H9 (cell line): ENCODE results near the gene CLEC3B. TPM values are rescaled to one million over a fixed set of nuclear protein-coding genes. Genes with fewer than 3 reads are reported as not detected.

Experiments
- DNase-seq: peaks from one replicate; pipeline ENCODE4 v3.0.0-alpha.2; 2017
- H2AFZ ChIP-seq: one replicate; pipeline ENCODE4 v1.6.1; 2013; ENCODE audit warnings: mild to moderate bottlenecking, low read length, control low read depth, moderate library complexity
- H2AK5ac ChIP-seq: 2 replicates; pipeline ENCODE4 v1.6.1; 2013; ENCODE audit warnings: low read length, control low read depth, mixed read lengths; ENCODE audit not compliant: insufficient read length
- H2BK120ac ChIP-seq: one replicate; pipeline ENCODE4 v1.6.1; 2013; ENCODE audit warnings: low read depth, mild to moderate bottlenecking, low read length, control low read depth, inconsistent platforms; ENCODE audit not compliant: poor library complexity, severe bottlenecking
- H2BK12ac ChIP-seq: 2 replicates; pipeline ENCODE4 v1.6.1; 2013; ENCODE audit warnings: low read length, control low read depth, mixed read lengths, low read depth; ENCODE audit not compliant: insufficient read length
- H2BK15ac ChIP-seq: 2 replicates; pipeline ENCODE4 v1.6.1; 2013; ENCODE audit warnings: low read depth, low read length, control low read depth
- H2BK20ac ChIP-seq: one replicate; pipeline ENCODE4 v1.6.1; 2013; ENCODE audit warnings: low read depth, mild to moderate bottlenecking, low read length, control low read depth, inconsistent platforms; ENCODE audit not compliant: poor library complexity, severe bottlenecking
- H2BK5ac ChIP-seq: 2 replicates; pipeline ENCODE4 v1.6.1; 2013; ENCODE audit warnings: low read length, control low read depth, mixed read lengths; ENCODE audit not compliant: insufficient read length
- H3K14ac ChIP-seq: 2 replicates; pipeline ENCODE4 v1.6.1; 2013; ENCODE audit warnings: low read length, control low read depth; ENCODE audit not compliant: insufficient read depth
- H3K18ac ChIP-seq: 2 replicates; pipeline ENCODE4 v1.6.1; 2013; ENCODE audit warnings: low read depth, mild to moderate bottlenecking, mixed read lengths, low read length, control low read depth; ENCODE audit not compliant: insufficient read length
- H3K23ac ChIP-seq: 2 replicates; pipeline ENCODE4 v1.6.1; 2013; ENCODE audit warnings: low read length, control low read depth, mixed read lengths, low read depth; ENCODE audit not compliant: insufficient read length
- H3K23me2 ChIP-seq: 2 replicates; pipeline ENCODE4 v1.6.1; 2013; ENCODE audit warnings: low read depth, mild to moderate bottlenecking, mixed read lengths, low read length, control low read depth; ENCODE audit not compliant: insufficient read length, poor library complexity, severe bottlenecking
- H3K27ac ChIP-seq: 2 replicates; pipeline ENCODE4 v1.5.1; 2013; ENCODE audit warnings: low read length, control low read depth, mixed read lengths, low read depth; ENCODE audit not compliant: insufficient read length
- H3K27me3 ChIP-seq: 2 replicates; pipeline ENCODE4 v1.6.1; 2013; ENCODE audit warnings: low read length, control low read depth, inconsistent platforms; ENCODE audit not compliant: insufficient read depth
- H3K4ac ChIP-seq: 2 replicates; pipeline ENCODE4 v1.6.1; 2013; ENCODE audit warnings: low read depth, mild to moderate bottlenecking, control low read depth, inconsistent platforms, low read length, moderate library complexity
- H3K4me1 ChIP-seq: 2 replicates; pipeline ENCODE4 v1.6.1; 2013; ENCODE audit warnings: low read length, control low read depth, inconsistent platforms; ENCODE audit not compliant: insufficient read depth
- H3K4me2 ChIP-seq: 2 replicates; pipeline ENCODE4 v1.6.1; 2013; ENCODE audit warnings: low read length, control low read depth, mixed read lengths; ENCODE audit not compliant: insufficient read length, insufficient read depth
- H3K56ac ChIP-seq: 2 replicates; pipeline ENCODE4 v1.6.1; 2013; ENCODE audit warnings: low read depth, mild to moderate bottlenecking, mixed read lengths, low read length, control low read depth; ENCODE audit not compliant: insufficient read length
- H3K79me1 ChIP-seq: 2 replicates; pipeline ENCODE4 v1.6.1; 2013; ENCODE audit warnings: low read depth, mild to moderate bottlenecking, moderate library complexity, low read length, control low read depth, inconsistent platforms; ENCODE audit not compliant: insufficient read depth, poor library complexity, severe bottlenecking
- H3K79me2 ChIP-seq: 2 replicates; pipeline ENCODE4 v1.6.1; 2013; ENCODE audit warnings: low read length, control low read depth, inconsistent platforms; ENCODE audit not compliant: insufficient read depth
- H3K9ac ChIP-seq: 2 replicates; pipeline ENCODE4 v1.6.1; 2013; ENCODE audit warnings: low read length, control low read depth, mixed read lengths; ENCODE audit not compliant: insufficient read length; ENCODE audit errors: extremely low read depth
- H3K9me3 ChIP-seq: one replicate; pipeline ENCODE4 v1.6.1; 2013; ENCODE audit warnings: low read depth, low read length, inconsistent platforms; ENCODE audit not compliant: control insufficient read depth
- H3T11ph ChIP-seq: one replicate; pipeline ENCODE4 v1.6.1; 2013; ENCODE audit warnings: mild to moderate bottlenecking, low read length, control low read depth, inconsistent platforms
- H4K20me1 ChIP-seq: one replicate; pipeline ENCODE4 v1.6.1; 2013; ENCODE audit not compliant: control insufficient read depth, insufficient read length, insufficient read depth
- H4K5ac ChIP-seq: 2 replicates; pipeline ENCODE4 v1.6.1; 2013; ENCODE audit warnings: low read depth, mild to moderate bottlenecking, mixed read lengths, low read length, control low read depth; ENCODE audit not compliant: insufficient read length
- H4K8ac ChIP-seq: replicated peaks from 2 replicates; pipeline ENCODE4 v1.6.1; 2013; ENCODE audit warnings: low read length, control low read depth, mixed read lengths, low read depth; ENCODE audit not compliant: insufficient read length
- H4K91ac ChIP-seq: 2 replicates; pipeline ENCODE4 v1.6.1; 2013; ENCODE audit warnings: low read depth, mild to moderate bottlenecking, moderate library complexity, mixed read lengths, low read length, control low read depth; ENCODE audit not compliant: insufficient read length
- H3K27ac Mint-ChIP-seq, 3 experiments: 2 replicates in 2 of 3; 3 replicates in 1 of 3; pipeline ENCODE4 v1.8.0; 2020 to 2021; ENCODE audit warnings: mixed read lengths in 3 of 3, mild to moderate bottlenecking in 1 of 3, moderate library complexity in 1 of 3
- H3K27me3 Mint-ChIP-seq: 2 replicates; pipeline ENCODE4 v1.8.0; 2021; ENCODE audit warnings: low read depth, mild to moderate bottlenecking, moderate library complexity, mixed read lengths
- H3K36me3 Mint-ChIP-seq, 3 experiments: 2 replicates in 2 of 3; 3 replicates in 1 of 3; pipeline ENCODE4 v1.8.0; 2020 to 2021; ENCODE audit warnings: low read depth in 3 of 3, mixed read lengths in 3 of 3; ENCODE audit not compliant: insufficient read depth in 1 of 3
- H3K4me1 Mint-ChIP-seq, 2 experiments: 2 replicates each; pipeline ENCODE4 v1.8.0; 2020; ENCODE audit warnings: mixed read lengths in 2 of 2
- H3K4me3 Mint-ChIP-seq, 2 experiments: 2 replicates in 1 of 2; 3 replicates in 1 of 2; pipeline ENCODE4 v1.8.0; 2020 to 2021; ENCODE audit warnings: mild to moderate bottlenecking in 2 of 2, mixed read lengths in 2 of 2, moderate library complexity in 1 of 2
- H3K9me3 Mint-ChIP-seq, 2 experiments: 2 replicates in 1 of 2; 3 replicates in 1 of 2; pipeline ENCODE4 v1.8.0; 2020; ENCODE audit warnings: mild to moderate bottlenecking in 2 of 2, mixed read lengths in 2 of 2, moderate library complexity in 1 of 2
- WGBS: extraction: QIAGEN DNeasy Blood & Tissue Kit; methylation state at CpG from one replicate; pipeline ENCODE4 v1.1.7; 2013; ENCODE audit warnings: missing lambda C conversion rate, low lambda C conversion rate, mixed read lengths; ENCODE audit not compliant: insufficient read length; ENCODE audit errors: extremely low coverage; 5-methylcytosine and 5-hydroxymethylcytosine counted together
- total RNA-seq: library from RNA; stranded (reverse); gene quantifications from 2 replicates; pipeline ENCODE4 v1.2.1, GENCODE V29; 2021
- TF ChIP-seq, protein P1 (sequence below): fragments of 200-600 bp; sonication (generic); conservative IDR thresholded peaks from 3 replicates; pipeline ENCODE4 v1.8.0; 2021; ENCODE audit warnings: antibody characterized with exemption, mild to moderate bottlenecking

The CLEC3B gene
- total RNA-seq, 1 experiment from 2014 or later: not detected

DNA sequence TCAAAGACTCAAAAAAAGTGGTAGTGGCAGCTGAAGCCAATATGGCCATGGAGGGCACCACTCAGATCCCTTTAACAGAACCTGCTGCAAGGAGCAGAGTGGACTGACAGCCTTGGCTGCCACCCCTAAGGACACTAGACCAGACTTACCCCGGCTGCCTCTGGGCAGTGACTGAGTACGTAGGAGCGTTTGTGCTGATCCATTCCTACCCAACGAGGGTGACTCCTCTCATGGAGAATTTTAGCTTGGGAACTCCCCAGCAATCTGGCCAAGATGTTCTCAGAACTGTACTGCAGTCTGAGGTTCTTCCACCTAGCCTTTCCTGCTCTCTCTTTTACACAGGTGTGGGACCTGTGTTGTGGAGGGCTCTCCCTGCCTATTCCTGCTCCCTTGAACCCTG, 22.1 kb downstream of the CLEC3B start:
- peaks cover 68% of the 10 kb centered on the region for H3K27me3 Mint-ChIP-seq
- Histone ChIP-seq H3K9me3 (no peaks in the 10 kb centered on the region), H3K79me2 (no peaks in the 10 kb centered on the region)

More for the DNA sequence above, 22.1 kb downstream of the CLEC3B start:
- no peak overlapping the region for H3T11ph ChIP-seq
- H4K8ac ChIP-seq: no peak overlapping the region
- H3K56ac ChIP-seq: no peak overlapping the region
- no peaks in the 10 kb centered on the region for H3K79me1 ChIP-seq
- no peaks in the 10 kb centered on the region for H3K9me3 Mint-ChIP-seq
- H2BK15ac ChIP-seq: no peak overlapping the region
- no CpG with 5 or more reads among the region's 4 CpGs for WGBS
- no peak overlapping the region for H3K4ac ChIP-seq
- H3K9ac ChIP-seq: no peak overlapping the region
- no peak overlapping the region for H2BK5ac ChIP-seq
- H3K4me3 Mint-ChIP-seq: no peak overlapping the region
- no peak overlapping the region for H4K5ac ChIP-seq
- H2BK120ac ChIP-seq: no peak overlapping the region
- H4K91ac ChIP-seq: no peak overlapping the region
- no peak overlapping the region for H3K18ac ChIP-seq
- H3K4me1 Mint-ChIP-seq: peaks cover 6 to 9% of the 10 kb centered on the region in 2 experiments; a peak in 3 of 4 replicates
- H3K36me3 Mint-ChIP-seq: no peaks in the 10 kb centered on the region
- no peak overlapping the region for H3K27ac Mint-ChIP-seq
- TF ChIP-seq, protein P1, sequence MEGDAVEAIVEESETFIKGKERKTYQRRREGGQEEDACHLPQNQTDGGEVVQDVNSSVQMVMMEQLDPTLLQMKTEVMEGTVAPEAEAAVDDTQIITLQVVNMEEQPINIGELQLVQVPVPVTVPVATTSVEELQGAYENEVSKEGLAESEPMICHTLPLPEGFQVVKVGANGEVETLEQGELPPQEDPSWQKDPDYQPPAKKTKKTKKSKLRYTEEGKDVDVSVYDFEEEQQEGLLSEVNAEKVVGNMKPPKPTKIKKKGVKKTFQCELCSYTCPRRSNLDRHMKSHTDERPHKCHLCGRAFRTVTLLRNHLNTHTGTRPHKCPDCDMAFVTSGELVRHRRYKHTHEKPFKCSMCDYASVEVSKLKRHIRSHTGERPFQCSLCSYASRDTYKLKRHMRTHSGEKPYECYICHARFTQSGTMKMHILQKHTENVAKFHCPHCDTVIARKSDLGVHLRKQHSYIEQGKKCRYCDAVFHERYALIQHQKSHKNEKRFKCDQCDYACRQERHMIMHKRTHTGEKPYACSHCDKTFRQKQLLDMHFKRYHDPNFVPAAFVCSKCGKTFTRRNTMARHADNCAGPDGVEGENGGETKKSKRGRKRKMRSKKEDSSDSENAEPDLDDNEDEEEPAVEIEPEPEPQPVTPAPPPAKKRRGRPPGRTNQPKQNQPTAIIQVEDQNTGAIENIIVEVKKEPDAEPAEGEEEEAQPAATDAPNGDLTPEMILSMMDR: no peak
- no peaks in the 10 kb centered on the region for H3K23me2 ChIP-seq
- H2AFZ ChIP-seq: no peak overlapping the region
- no peak overlapping the region; the same call in 1 of the 2 replicates for H3K14ac ChIP-seq
- H3K4me1 ChIP-seq: no peaks in the 10 kb centered on the region
- H3K27me3 ChIP-seq: no peaks in the 10 kb centered on the region
- H2AK5ac ChIP-seq: no peak overlapping the region
- H3K4me2 ChIP-seq: no peak overlapping the region
- H4K20me1 ChIP-seq: no peaks in the 10 kb centered on the region
- no peak for DNase-seq
- no peak overlapping the region for H2BK20ac ChIP-seq
- H3K23ac ChIP-seq: no peak overlapping the region
- H3K27ac ChIP-seq: no peak overlapping the region
- H2BK12ac ChIP-seq: no peak overlapping the region
